Osteoblast (primary cell): ENCODE results near the gene GABRG3. TPM values are rescaled to one million over a fixed set of nuclear protein-coding genes. Genes with fewer than 3 reads are reported as not detected.

Experiments used
- DNase-seq: peaks from one replicate; pipeline ENCODE4 v3.0.0; 2011; ENCODE audit warnings: low spot score, mixed read lengths; ENCODE audit not compliant: insufficient read length; ENCODE audit errors: missing footprints
- H2AFZ ChIP-seq: 2 replicates; pipeline ENCODE4 v1.6.0; 2011; ENCODE audit warnings: mild to moderate bottlenecking, low read length
- H3K27ac ChIP-seq: 2 replicates; pipeline ENCODE4 v1.5.1; 2011; ENCODE audit warnings: mild to moderate bottlenecking, low read depth, low read length, moderate library complexity
- H3K27me3 ChIP-seq: 2 replicates; pipeline ENCODE4 v1.6.0; 2012; ENCODE audit warnings: mild to moderate bottlenecking, control low read depth, inconsistent platforms, low read length, moderate library complexity; ENCODE audit not compliant: insufficient read depth
- H3K36me3 ChIP-seq: 2 replicates; pipeline ENCODE4 v1.5.1; 2011; ENCODE audit warnings: mild to moderate bottlenecking, low read length, control low read depth, moderate library complexity; ENCODE audit not compliant: insufficient read depth
- H3K4me1 ChIP-seq: 2 replicates; pipeline ENCODE4 v1.5.1; 2011; ENCODE audit warnings: mild to moderate bottlenecking, low read length, control low read depth, moderate library complexity; ENCODE audit not compliant: insufficient read depth
- H3K4me2 ChIP-seq: 2 replicates; pipeline ENCODE4 v1.6.0; 2011; ENCODE audit warnings: mild to moderate bottlenecking, low read length; ENCODE audit not compliant: insufficient read depth
- H3K4me3 ChIP-seq: fragments of 200-600 bp; sonication (generic); 3 replicates; pipeline ENCODE4 v1.5.1; 2012; ENCODE audit warnings: mild to moderate bottlenecking, low read length, inconsistent platforms; ENCODE audit not compliant: insufficient read depth
- H3K79me2 ChIP-seq: 2 replicates; pipeline ENCODE4 v1.6.0; 2012; ENCODE audit warnings: mild to moderate bottlenecking, low read length, control low read depth, inconsistent platforms; ENCODE audit not compliant: insufficient read depth
- H3K9me3 ChIP-seq: 2 replicates; pipeline ENCODE4 v1.5.1; 2011; ENCODE audit warnings: low read depth, low read length, control low read depth
- H4K20me1 ChIP-seq: 2 replicates; pipeline ENCODE4 v1.6.0; 2012; ENCODE audit warnings: mild to moderate bottlenecking, low read length, control low read depth; ENCODE audit not compliant: insufficient read depth
- CTCF ChIP-seq: IDR thresholded peaks from 2 replicates; pipeline ENCODE4 v1.5.1; 2011; ENCODE audit warnings: mild to moderate bottlenecking, low read depth, low read length, moderate library complexity; ENCODE audit errors: extremely low read depth
- total RNA-seq: library from RNA; depleted of rRNA; stranded (reverse); fragments of >200 nt; gene quantifications from 2 replicates; pipeline ENCODE4 v1.2.3, GENCODE V29; 2012

The GABRG3 gene
- total RNA-seq, 1 donor, result not detected

GRCh38 chr15:27196691-27197090 lies 225.7 kb downstream of the GABRG3 start:
- Histone ChIP-seq H3K4me1 (no peaks in the 10 kb centered on the region), H3K4me2 (no peak overlapping the region), H2AFZ (no peak overlapping the region), H3K4me3 (no peak overlapping the region), H3K27ac (no peak overlapping the region), H4K20me1 (no peaks in the 10 kb centered on the region), H3K36me3 (no peaks in the 10 kb centered on the region), H3K79me2 (no peaks in the 10 kb centered on the region), H3K9me3 (peaks cover 4% of the 10 kb centered on the region), H3K27me3 (no peaks in the 10 kb centered on the region)
- no peak for TF ChIP-seq CTCF
- no peak for DNase-seq

GRCh38 chr15:27201425-27201824 lies 230.4 kb downstream of the GABRG3 start:
- no peak for DNase-seq
- H3K4me2 ChIP-seq, result no peak overlapping the region
- no peaks in the 10 kb centered on the region for H3K36me3 ChIP-seq
- no peaks in the 10 kb centered on the region for H3K9me3 ChIP-seq
- no peak overlapping the region for H3K27ac ChIP-seq
- no peaks in the 10 kb centered on the region for H4K20me1 ChIP-seq
- no peaks in the 10 kb centered on the region for H3K4me1 ChIP-seq
- H2AFZ ChIP-seq, result no peak overlapping the region
- no peak for TF ChIP-seq CTCF
- H3K79me2 ChIP-seq, result no peaks in the 10 kb centered on the region
- no peak overlapping the region for H3K4me3 ChIP-seq
- H3K27me3 ChIP-seq, result no peaks in the 10 kb centered on the region

GRCh38 chr15:27210176-27210575 lies 239.2 kb downstream of the GABRG3 start:
- DNase-seq, result no peak
- no peaks in the 10 kb centered on the region for H3K27me3 ChIP-seq
- H3K27ac ChIP-seq, result no peak overlapping the region
- H3K9me3 ChIP-seq, result peaks cover 10% of the 10 kb centered on the region
- no peaks in the 10 kb centered on the region for H3K4me1 ChIP-seq
- H3K4me3 ChIP-seq, result no peak overlapping the region
- TF ChIP-seq CTCF, result no peak
- no peak overlapping the region for H3K4me2 ChIP-seq
- no peaks in the 10 kb centered on the region for H3K36me3 ChIP-seq
- no peaks in the 10 kb centered on the region for H3K79me2 ChIP-seq
- H2AFZ ChIP-seq, result no peak overlapping the region
- no peaks in the 10 kb centered on the region for H4K20me1 ChIP-seq

GRCh38 chr15:27214032-27214431 lies 243.1 kb downstream of the GABRG3 start:
- H2AFZ ChIP-seq, result no peak overlapping the region
- H3K27me3 ChIP-seq, result no peaks in the 10 kb centered on the region
- no peak overlapping the region for H3K4me2 ChIP-seq
- H3K4me3 ChIP-seq, result no peak overlapping the region
- TF ChIP-seq CTCF, result no peak
- H3K9me3 ChIP-seq, result peaks cover 6% of the 10 kb centered on the region
- no peak overlapping the region for H3K27ac ChIP-seq
- H3K79me2 ChIP-seq, result no peaks in the 10 kb centered on the region
- no peaks in the 10 kb centered on the region for H3K36me3 ChIP-seq
- no peaks in the 10 kb centered on the region for H3K4me1 ChIP-seq
- no peaks in the 10 kb centered on the region for H4K20me1 ChIP-seq
- no peak for DNase-seq
